ENCODE results near the gene PLAAT2.
A peak's percentile ranks its signal among the peaks of the same experiment; 100 is the strongest.
"Not testable (repeated sequence)": the region's sequence is repeated elsewhere in the genome, so short reads cannot be mapped to it uniquely, and the experiment has no call there.

PLAAT2 gene

DNA sequence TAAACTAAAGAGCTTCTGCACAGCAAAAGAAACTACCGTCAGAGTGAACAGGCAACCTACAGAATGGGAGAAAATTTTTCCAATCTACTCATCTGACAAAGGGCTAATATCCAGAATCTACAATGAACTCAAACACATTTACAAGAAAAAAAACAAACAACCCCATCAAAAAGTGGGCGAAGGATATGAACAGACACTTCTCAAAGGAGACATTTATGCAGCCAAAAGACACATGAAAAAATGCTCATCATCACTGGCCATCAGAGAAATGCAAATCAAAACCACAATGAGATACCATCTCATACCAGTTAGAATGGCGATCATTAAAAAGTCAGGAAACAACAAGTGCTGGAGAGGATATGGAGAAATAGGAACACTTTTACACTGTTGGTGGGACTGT is 15.7 kb upstream of the PLAAT2 start:
- not testable (repeated sequence) for DNase-seq (ENCODE audit: low read depth in 2 of 2)

DNA sequence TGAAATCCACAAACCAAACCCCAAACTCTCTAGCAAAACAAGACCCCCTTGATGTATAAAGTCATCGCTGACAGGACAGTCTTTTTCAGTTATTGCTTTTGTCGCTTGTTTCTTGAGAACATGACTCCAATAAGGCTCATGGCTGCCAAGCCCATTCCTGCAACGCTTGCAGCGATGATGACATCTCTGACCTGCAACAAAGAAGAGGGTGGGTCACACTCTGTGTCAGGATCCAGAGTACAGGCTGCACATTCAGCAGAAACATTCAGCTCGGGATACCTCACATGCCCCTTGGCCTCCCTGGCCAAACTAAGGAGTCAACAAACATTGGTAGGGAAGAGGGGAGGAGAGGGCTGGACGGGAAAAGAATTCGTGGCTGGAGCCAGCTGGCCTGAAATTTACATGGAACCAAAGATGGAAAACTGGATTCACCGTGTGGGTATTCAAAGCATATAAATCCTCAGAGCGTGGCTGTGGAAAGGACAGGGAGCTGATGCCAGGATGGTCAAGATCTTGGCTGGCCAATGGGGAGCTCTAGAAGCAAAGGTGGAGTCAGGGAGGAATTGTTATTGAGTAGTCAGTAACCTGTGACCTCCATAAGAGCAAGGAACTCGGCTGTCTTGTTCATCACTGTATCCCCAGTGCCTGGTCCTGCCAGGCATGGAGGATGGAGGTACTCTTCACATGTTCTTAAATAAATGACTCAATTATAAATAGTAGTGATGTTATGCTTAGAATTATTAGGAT is 11.8 kb upstream of the PLAAT2 start:
- no peak for DNase-seq (ENCODE audit: low read depth in 2 of 2)

DNA sequence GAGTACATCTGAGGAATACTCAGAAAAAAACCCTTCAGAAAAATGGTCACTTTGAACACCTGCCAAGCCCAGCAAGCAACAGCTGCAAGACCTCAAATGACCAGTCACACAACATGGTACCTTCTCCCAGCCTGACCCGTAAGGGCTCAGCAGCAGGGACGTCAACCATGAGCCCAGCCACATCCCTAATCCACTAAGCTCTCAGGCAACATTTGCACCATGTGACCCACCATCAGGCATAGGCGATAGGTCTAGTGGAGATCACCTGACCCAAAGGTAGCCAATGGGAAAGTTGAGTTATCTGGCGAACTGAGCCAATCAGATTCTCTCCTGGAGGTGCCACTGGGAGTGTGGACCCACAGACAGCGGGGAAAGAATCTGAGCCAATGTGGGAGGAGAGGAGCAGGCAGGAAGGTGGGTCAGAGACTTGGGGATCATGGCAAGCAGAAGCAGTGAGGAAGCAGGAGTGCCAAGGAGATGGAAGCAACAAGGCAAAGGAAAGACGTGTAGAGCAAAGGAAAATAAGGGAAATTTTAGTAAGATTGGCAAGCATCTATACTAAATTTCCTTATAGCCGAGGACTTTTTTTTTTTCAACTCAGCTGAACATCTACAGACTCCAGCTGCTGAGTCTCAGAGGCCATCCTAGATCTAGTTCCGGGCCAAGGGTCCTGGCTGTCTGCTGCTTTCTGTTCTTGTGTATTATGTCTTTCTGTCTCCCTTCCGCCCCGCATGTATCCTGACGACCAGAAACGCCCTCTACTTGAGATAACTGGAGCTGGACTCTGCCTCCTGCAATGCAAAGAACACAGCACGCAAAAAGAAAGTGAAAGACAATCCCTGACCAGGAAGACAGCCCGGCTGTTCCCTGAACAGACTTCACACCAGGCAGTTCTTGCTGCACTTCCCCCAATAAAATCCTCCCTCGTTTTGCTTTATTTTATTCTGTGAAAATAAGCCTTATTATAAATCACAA is 11.0 kb upstream of the PLAAT2 start:
- DNase-seq (ENCODE audit: low read depth in 2 of 2) = no peak

DNA sequence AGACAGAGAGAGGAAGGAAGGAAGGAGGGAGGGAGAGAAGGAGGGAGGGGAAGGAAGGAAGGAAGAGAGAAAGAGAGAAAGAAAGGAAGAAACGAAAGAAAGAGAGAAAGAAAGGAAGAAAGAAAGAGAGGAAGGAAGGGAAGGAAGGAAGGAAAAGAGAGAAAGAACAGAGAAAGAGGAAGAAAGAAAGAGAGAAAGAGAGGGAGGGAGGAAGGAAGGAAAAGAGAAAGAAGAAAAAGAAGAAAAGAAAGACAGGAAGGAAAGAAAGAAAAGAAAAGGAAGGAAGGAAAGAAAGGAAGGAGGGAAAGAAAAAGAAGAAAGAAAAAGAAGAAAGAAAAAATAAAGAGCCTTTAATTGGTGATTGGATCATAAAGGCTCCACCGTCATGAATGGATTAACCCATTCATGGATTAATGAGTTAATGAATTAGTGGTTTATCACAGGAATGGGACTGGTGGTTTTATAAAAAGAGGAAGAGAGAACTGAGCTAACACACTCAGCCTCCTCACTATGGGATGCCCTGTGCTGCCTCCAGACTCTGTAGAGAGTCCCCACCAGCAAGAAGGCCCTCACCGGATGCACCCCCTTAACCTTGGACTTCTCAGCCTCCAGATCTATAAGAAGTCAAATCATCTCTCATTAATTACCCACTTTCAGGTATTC is 9.0 kb upstream of the PLAAT2 start:
- no peak for DNase-seq (ENCODE audit: low read depth in 2 of 2)

DNA sequence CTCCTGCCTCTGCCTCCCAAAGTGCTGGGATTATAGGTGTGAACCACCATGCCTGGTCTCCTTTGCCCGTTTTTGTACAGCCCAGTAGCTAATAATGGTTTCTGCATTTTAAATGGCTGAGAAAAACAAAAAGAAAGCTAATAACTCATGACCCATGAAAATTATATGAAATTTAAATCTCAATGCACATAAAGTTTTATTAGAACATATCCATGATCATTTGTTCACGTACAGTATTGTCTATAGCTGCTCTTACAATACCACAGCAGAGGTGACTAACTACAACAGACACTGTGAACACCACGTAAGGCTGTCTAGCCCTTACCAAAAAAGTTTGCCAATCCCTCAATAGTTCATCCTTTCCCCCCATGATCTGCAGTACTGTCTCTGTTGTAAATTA is 6.4 kb upstream of the PLAAT2 start:
- DNase-seq (ENCODE audit: low read depth in 2 of 2) = no peak

DNA sequence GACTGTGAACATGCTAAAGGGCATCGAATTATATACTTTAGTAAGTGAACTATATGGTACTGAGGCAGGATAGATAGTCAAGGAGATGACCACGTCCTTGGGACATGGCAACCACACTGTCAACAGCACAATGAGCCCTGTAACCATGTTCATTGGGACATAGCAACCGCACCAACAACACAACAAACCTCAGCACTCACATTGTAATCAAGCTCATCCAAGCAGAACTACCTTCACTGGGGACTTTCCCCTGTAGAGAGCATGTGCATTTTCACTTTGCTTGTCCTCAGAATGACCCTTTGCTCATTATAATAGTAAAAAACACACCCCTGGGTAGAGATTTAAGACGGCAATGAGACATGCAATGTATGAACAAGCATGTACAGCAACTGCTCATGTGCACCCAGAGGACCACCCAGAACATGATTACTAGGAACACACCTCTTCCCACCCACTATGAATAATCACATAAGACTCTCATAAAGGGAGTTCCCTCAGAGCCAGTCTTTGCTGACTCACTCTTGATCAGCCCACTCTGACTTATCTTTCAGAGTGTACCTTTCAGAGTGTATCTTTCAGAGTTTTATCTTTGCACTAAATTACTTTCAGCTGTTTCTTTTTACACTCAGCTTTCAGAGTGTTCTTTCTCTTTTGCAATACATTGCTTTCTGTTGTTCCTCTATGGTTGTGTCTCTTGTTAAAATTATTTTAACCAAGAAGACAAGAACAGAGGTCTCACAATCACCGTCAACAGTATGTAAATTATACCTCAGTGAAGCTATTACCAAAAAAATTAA is 4.1 kb upstream of the PLAAT2 start:
- peak in 1 of 2 donors; percentile 25 for DNase-seq (ENCODE audit: low read depth in 2 of 2)

DNA sequence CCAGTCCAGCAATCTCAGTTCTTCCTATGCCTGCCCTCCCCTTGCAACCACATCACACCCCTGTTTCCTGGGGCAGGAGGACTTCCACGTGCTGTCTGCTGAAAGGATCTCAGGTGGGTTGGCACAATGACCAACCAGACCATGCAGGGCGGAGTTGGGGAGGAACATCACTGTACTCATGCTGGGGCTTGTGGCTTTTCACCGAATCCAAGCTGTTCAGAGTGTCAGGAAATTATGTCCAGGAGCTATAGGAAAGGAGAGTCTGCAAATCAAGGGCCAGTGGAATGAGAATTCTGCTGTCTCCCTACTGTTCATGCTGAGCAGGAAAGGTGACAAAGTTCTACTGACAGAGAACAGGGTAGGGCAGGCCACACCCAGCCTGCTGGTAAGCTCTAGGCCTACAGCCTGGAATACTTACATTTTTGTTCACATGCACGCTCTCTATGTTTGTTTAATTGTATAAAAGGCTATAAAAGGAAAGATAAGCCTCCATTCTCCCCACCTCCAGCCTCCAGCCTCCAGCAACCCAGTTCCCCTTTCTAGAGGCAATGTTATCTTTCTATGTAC is 1.7 kb upstream of the PLAAT2 start:
- no peak for DNase-seq (ENCODE audit: low read depth in 2 of 2)

DNA sequence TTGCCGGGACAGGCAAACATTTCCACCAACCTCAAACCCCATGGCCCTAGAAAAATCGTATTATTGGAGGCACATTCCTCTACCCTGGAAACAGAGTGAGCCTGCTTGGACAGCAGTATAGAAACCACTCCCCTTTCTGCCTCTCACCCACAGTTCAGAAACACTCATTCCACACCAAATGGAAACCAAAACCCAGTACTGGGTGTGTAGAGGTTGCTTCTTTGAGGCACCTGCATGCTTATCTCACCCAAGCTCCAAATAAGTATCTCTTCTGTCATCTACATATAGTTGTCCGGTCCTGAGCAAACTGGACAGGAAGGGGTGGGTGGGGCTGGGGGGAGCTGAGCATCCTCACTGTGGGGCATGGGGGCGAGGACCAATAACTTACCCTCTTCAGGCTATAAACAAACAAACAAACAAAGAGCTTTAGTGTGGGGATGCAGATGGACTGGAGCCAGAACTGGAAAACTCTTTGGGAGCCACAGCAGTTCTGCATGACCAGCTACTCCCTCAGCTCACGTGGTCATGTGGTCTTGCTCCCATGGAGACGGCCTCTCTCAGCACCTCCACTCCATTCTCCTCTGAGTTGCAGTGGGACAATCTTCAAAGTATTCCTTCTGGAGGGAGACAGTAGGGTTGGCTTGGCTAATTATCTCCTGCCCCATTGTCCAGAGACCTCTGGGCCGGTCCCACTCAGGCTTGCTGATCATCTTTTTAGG is 1.0 kb upstream of the PLAAT2 start:
- DNase-seq (ENCODE audit: low read depth in 2 of 2) = no peak

DNA sequence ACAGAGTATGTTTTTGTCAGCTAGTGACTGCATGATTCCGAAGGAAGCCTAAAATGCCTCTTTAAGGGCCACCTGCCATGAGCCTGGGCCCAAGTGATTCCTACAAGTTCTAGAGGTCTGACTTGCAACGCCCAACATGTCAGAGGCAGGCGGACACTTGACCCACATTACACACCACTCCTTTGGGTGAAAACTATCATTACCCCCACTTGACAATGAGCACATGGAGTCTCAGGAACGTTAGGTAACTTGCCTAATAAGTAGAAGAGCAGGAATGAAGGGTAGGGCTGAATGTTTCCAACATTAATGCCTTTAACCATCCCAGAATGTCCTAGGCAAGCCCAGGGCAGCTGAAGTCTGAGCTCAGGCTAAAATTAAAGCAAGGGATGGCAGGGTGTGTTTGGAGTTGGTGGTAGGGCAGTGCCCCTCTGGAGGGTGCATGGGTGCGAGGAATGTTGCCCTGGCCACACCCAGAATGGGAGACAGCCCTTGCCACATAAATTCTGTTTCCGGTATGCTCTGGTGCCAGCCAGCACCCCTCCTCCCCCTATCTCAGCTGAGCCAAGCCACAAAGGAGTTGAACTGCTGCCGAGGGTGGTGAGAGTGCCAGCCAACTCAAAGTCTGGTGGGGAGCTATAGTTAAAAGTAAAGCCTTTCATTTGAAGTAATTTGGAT is 2.5 kb downstream of the PLAAT2 start:
- no peak for DNase-seq (ENCODE audit: low read depth in 2 of 2)

DNA sequence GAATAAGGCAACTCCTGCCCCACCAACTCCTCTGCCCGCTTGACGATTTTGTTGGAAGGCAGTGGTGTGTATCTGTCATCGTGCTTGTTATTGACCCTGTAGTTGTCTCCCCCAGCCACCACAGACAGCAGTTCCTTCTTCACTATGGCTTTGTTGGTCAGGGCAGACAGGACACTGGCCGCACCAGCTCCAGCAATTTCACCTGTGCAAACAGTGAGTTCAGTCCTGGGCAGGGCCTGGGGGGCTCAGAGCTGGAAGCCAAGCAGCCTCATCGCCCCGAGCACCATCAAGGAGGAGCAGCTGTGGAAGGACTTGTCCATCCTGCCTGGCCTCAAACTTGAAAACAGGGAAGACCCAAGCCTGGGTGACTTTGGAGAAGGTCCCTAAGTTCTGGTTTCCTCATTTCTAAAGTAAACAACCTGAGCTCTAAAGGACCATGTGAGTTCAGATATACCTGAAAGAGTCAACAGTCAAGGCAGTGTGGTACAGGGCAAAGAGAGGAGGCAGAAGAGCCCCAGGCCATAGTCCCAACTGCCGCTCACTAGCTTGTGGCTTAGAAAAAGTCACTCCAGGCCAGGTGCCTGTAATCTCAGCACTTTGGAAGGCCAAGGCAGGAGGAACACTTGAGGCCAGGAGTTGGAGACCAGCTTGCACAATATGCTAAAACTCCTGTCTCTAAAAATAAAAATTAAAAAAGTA is 4.6 kb downstream of the PLAAT2 start:
- DNase-seq (ENCODE audit: low read depth in 2 of 2) = no peak

DNA sequence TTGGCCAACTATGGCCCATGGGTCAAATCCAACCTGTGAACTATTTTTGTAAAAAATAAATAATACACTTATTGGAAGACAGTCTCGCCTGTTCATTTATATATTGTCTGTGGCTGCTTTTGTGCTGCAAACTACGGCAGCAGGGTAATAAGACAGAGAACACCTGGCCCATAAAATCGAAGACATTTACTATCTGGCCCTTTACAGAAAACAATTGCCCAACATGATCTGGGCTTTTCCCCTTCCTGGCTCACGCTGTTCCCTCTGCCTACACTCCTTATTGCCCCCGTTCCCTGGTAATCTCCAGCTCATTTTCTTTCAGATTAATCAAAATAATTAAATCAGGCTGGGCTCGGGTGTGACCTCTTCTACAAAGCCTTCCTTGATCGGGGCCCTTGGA is 5.6 kb downstream of the PLAAT2 start:
- DNase-seq (ENCODE audit: low read depth in 2 of 2) = no peak

DNA sequence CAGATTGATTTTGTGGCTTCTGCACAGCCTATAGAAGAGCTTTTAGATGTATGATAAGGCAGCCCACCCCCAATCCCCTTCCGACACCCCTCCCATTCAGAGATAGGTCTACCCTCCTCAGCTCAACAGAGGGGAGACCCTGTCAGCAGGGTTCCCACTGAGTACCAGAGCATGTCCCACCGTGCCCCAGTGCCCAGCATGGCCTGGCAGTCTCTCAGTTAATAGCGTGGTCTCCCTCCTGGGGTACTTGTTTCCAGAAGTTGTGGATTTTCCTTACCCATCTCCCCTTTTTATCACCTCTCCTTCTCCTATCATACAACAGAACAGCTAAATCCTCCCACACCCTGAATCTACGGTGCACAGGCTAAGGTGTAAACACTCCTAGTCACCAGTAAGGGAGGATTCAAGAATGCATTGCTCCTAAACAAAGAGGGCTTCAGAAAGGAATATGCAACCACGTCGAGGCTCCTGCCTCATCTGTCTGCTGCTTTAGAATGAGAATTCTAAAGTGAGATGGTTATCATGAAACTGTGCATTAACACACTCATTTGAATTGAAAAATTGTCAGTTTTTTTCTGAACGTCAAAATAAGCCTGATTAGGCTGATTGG is 6.7 kb downstream of the PLAAT2 start:
- no peak for DNase-seq (ENCODE audit: low read depth in 2 of 2)

DNA sequence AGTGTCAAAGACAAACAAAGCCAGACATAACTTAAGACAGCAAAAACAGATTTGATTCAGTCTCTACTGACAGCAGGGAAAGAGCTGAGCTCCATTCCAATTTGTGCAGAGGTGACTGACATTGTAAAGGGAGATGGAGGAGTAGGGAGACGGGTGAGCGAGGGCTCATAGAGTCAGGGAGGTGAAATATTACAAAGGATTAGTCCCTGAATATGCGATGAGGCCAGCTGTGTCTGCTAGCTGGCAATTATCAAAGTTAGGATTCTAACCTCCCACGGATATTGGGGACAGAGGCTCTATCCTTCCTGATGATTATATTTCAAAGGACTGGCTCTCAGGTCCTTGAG is 8.3 kb downstream of the PLAAT2 start:
- no peak for DNase-seq (ENCODE audit: low read depth in 2 of 2)

DNA sequence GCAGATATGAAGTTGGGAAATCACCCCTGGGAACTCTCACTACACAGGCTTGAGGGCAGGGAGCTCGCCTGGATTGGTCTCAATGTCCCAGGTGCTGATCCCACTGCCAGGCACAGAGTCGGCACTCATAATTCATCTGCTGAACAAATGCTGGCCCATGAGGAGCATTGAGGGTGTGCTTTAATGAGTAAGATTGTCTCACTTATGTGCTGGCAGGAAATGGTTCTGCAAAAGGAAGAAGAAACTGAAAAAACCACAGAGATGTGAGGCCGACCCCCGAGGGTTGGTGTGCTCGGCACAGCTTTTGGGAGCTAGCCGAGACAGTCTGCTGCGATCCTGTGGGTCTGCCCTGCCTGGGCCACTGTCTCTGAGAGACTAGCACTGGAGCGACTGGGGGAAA is 9.4 kb downstream of the PLAAT2 start:
- peak in 1 of 2 donors; percentile 39 for DNase-seq (ENCODE audit: low read depth in 2 of 2)

DNA sequence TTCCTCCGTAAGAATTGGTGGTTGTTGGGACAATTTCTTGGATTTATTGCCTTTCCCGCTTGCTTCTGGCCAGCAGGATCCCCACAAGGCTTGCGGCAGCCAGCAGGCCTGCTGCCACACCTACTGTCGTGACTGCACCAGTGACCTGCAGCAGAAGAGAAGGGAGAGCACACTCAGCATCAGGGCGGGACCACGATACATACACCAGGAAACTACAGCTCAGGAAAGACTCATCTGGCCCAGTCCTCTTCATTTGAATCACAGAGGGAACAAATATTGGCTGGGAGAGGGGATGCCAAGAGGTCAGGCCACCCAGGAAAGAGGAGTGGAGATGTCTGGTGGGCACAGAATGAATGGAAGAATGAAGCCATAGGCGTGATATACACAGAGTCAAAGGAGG is 10.3 kb downstream of the PLAAT2 start:
- no peak for DNase-seq (ENCODE audit: low read depth in 2 of 2)

DNA sequence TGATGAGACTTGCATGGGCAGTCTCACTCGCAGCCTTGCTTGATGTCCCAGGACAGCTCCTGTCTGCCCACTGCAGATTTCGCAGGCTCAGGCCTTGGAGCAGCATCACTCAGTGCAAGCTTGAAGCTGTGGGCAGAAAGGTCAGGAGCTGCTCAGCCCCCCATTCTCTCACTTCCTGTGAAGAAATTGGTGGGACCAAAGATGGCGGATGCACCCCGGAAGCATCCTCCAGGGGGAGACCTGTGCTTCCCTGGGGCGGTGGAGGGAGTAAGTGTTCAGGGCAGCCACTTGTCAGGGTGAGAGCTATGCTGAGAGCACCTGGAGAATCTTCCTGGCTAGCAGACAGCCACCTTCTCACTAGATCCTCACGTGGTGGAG is 11.3 kb downstream of the PLAAT2 start:
- no peak for DNase-seq (ENCODE audit: low read depth in 2 of 2)

DNA sequence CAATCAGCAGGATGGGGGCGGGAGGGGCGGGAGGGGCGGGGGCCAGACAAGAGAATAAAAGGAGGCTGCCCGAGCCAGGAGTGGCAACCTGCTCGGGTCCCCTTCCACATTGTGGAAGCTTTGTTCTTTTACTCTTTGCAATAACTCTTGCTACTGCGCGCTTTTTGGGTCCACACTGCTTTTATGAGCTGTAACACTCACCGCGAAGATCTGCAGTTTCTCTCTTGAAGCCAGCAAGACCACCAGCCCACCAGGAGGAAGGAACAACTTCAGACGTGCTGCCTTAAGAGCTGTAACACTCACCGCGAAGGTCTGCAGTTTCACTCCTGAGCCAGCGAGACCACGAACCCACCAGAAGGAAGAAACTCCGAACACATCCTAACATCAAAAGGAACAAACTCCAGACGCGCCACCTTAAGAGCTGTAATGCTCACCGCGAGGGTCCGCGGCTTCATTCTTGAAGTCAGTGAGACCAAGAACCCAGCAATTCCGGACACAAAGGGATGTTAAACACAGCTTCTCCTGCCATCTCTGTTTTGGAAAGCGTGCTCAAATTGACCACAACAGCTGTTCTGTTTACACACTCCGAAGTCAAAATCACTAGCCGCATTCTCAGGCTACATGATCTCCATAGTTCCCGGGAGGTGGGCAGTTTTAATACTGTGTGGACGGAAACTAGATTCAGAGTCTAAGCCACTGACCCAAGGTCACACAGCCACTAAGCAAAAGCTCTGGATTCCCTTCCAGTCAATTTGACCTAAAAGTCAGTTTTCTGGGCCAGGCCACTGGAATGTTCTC is 11.9 kb downstream of the PLAAT2 start:
- no peak for DNase-seq (ENCODE audit: low read depth in 2 of 2)

DNA sequence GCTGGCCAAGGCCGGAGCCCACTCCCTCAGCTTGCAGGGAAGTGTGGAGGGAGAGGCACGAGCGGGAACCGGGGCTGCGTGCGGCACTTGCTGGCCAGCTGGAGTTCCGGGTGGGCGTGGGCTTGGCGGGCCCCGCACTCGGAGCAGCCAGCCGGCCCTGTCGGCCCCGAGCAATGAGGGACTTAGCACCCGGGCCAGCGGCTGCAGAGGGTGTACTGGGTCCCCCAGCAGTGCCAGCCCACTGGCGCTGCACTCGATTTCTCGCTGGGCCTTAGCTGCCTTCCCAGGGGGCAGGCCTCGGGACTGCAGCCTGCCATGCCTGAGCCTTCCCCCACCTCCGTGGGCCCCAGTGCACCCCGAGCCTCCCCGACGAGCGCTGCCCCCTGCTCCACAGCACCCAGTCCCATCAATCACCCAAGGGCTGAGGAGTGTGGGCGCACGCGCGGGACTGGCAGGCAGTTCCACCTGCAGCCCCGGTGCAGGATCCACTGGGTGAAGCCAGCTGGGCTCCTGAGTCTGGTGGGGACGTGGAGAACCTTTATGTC is 13.0 kb downstream of the PLAAT2 start:
- DNase-seq (ENCODE audit: low read depth in 2 of 2) = not testable (repeated sequence)
